SK-N-SH treated with all-trans-retinoic acid at 6 μM for 48 hours (cell line): ENCODE data around the gene SLC25A18.
"Not testable (repeated sequence)": the region's sequence is repeated elsewhere in the genome, so short reads cannot be mapped to it uniquely, and the experiment has no call there.

Experiments used
- ATAC-seq: fragments of 200-7000 bp; cut with Tn5 transposase; 3 replicates; pipeline ENCODE4 v1.9.1; 2020; ENCODE audit warnings: mild to moderate bottlenecking, moderate library complexity
- ARNTL ChIP-seq: fragments of 450-650 bp; formaldehyde crosslinking; IDR thresholded peaks from 2 replicates; pipeline ENCODE4 v1.5.0; 2020; ENCODE audit warnings: low read depth, mild to moderate bottlenecking, moderate library complexity, borderline replicate concordance
- BACH2 ChIP-seq: fragments of 250-450 bp; sonication (Bioruptor Pico); IDR thresholded peaks from 2 replicates; pipeline ENCODE4 v1.9.0; 2021; ENCODE audit warnings: mild to moderate bottlenecking, borderline replicate concordance
- CSDC2 ChIP-seq: fragments of 250-450 bp; sonication (Bioruptor Pico); IDR thresholded peaks from 2 replicates; pipeline ENCODE4 v1.5.0; 2020; ENCODE audit warnings: mild to moderate bottlenecking, moderate library complexity
- ESRRG ChIP-seq: fragments of 250-450 bp; sonication (Bioruptor Pico); IDR thresholded peaks from 2 replicates; pipeline ENCODE4 v1.6.1; 2021; ENCODE audit warnings: mild to moderate bottlenecking
- GLIS3 ChIP-seq: fragments of 250-450 bp; sonication (Bioruptor Pico); IDR thresholded peaks from 2 replicates; pipeline ENCODE4 v1.5.0; 2020; ENCODE audit warnings: mild to moderate bottlenecking, moderate library complexity
- ISL1 ChIP-seq: fragments of 250-450 bp; sonication (Bioruptor Pico); IDR thresholded peaks from 2 replicates; pipeline ENCODE4 v2.1.2; 2022; ENCODE audit warnings: mild to moderate bottlenecking, moderate library complexity
- PATZ1 ChIP-seq: fragments of 250-450 bp; sonication (Bioruptor Pico); IDR thresholded peaks from 2 replicates; pipeline ENCODE4 v1.8.0; 2020; ENCODE audit warnings: mild to moderate bottlenecking, moderate library complexity, borderline replicate concordance
- POU6F1 ChIP-seq: fragments of 250-450 bp; sonication (Bioruptor Pico); IDR thresholded peaks from 2 replicates; pipeline ENCODE4 v1.8.0; 2021; ENCODE audit warnings: low read depth, mild to moderate bottlenecking, moderate library complexity, borderline replicate concordance
- RARB ChIP-seq: fragments of 250-450 bp; sonication (Bioruptor Pico); IDR thresholded peaks from 2 replicates; pipeline ENCODE4 v1.8.0; 2021; ENCODE audit warnings: mild to moderate bottlenecking, moderate library complexity
- SNAI2 ChIP-seq: fragments of 250-450 bp; sonication (Bioruptor Pico); IDR thresholded peaks from 2 replicates; pipeline ENCODE4 v1.5.0; 2020; ENCODE audit warnings: mild to moderate bottlenecking, moderate library complexity
- TCF4 ChIP-seq: fragments of 250-450 bp; sonication (Bioruptor Pico); IDR thresholded peaks from 2 replicates; pipeline ENCODE4 v1.8.0; 2021; ENCODE audit warnings: mild to moderate bottlenecking, moderate library complexity, borderline replicate concordance
- TOX ChIP-seq: fragments of 250-450 bp; sonication (Bioruptor Pico); IDR thresholded peaks from 2 replicates; pipeline ENCODE4 v1.8.0; 2021; ENCODE audit warnings: mild to moderate bottlenecking, moderate library complexity, borderline replicate concordance
- ZC3H10 ChIP-seq: fragments of 250-450 bp; sonication (Bioruptor Pico); IDR thresholded peaks from 2 replicates; pipeline ENCODE4 v1.5.1; 2021; ENCODE audit warnings: mild to moderate bottlenecking, moderate library complexity
- ZFP3 ChIP-seq: fragments of 250-450 bp; sonication (Bioruptor Pico); IDR thresholded peaks from 2 replicates; pipeline ENCODE4 v1.5.0; 2020; ENCODE audit warnings: mild to moderate bottlenecking, moderate library complexity
- ZFP30 ChIP-seq: fragments of 450-650 bp; formaldehyde crosslinking; IDR thresholded peaks from 2 replicates; pipeline ENCODE4 v1.5.0; 2022; ENCODE audit warnings: mild to moderate bottlenecking, moderate library complexity
- ZNF565 ChIP-seq: fragments of 450-650 bp; formaldehyde crosslinking; conservative IDR thresholded peaks from 2 replicates; pipeline ENCODE4 v1.5.0; 2020; ENCODE audit warnings: low read depth, mild to moderate bottlenecking, moderate library complexity
- ZNF70 ChIP-seq: fragments of 450-650 bp; formaldehyde crosslinking; IDR thresholded peaks from 2 replicates; pipeline ENCODE4 v1.5.0; 2020; ENCODE audit warnings: mild to moderate bottlenecking, moderate library complexity
- ZNF8 ChIP-seq: fragments of 450-650 bp; formaldehyde crosslinking; IDR thresholded peaks from 2 replicates; pipeline ENCODE4 v1.5.0; 2020; ENCODE audit warnings: mild to moderate bottlenecking, moderate library complexity
- TF ChIP-seq, protein P1 (sequence below): fragments of 250-450 bp; sonication (Bioruptor Pico); IDR thresholded peaks from 2 replicates; pipeline ENCODE4 v1.5.1; 2021; ENCODE audit warnings: mild to moderate bottlenecking, moderate library complexity

Gene SLC25A18

GRCh38 chr22:17633998-17634323, 70.7 kb downstream of the SLC25A18 start (continued):
- TF ChIP-seq ZFP3 (CRISPR knock-in tag), result no peak
- TF ChIP-seq, all 23 proteins: peak for 0

DNA sequence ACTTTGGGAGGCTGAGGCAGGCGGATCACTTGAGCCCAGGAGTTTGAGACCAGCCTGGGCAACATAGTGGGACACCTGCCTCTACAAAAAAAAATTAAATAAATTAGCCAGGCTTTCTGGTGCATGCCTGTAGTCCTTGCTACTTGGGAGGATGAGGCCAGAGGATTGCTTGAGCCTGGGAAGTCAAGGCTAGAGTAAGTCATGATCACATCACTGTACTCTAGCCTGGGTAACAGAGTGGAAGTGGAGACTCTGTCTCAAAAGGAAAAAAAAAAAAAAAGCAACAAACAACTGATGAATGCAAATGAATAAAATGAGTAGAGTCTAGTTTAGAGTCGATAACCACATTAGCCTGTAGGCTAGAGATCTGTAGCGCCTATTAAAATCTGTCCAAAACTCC, 71.4 kb downstream of the SLC25A18 start:
- TF ChIP-seq PATZ1 (CRISPR knock-in tag), result no peak
- no peak for TF ChIP-seq POU6F1 (CRISPR knock-in tag)
- TF ChIP-seq ARNTL (CRISPR knock-in tag), result no peak
- TF ChIP-seq ISL1, result no peak
- no peak for TF ChIP-seq ZNF8 (CRISPR knock-in tag)
- no peak for TF ChIP-seq ZNF70 (CRISPR knock-in tag)
- no peak for TF ChIP-seq TOX (CRISPR knock-in tag)
- TF ChIP-seq ESRRG, result no peak
- TF ChIP-seq CSDC2 (CRISPR knock-in tag), result no peak
- no peak for TF ChIP-seq RARB (CRISPR knock-in tag)
- TF ChIP-seq BACH2 (CRISPR knock-in tag), result no peak
- no peak for TF ChIP-seq ZNF565 (CRISPR knock-in tag)
- TF ChIP-seq ZFP30, result no peak
- TF ChIP-seq ZC3H10, result no peak
- no peak for TF ChIP-seq TCF4
- ATAC-seq, result no peak

DNA sequence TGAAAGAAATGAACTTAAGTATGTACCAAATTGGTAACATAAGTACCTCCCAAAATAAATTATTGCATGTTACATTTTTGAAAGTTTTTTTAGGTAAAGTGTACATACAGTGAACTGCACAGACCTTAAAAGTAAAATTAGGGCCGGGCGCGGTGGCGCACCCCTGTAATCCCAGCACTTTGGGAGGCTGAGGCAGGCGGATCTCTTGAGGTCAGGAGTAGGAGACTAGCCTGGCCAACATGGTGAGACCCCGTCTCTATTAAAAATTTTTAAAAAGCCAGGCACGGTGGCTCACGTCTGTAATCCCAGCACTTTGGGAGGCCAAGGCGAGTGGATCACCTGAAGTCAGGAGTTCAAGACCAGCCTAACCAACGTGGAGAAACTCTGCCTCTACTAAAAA, 73.6 kb downstream of the SLC25A18 start:
- ATAC-seq, result not testable (repeated sequence)

GRCh38 chr22:17637490-17638181, 74.3 kb downstream of the SLC25A18 start:
- TF ChIP-seq ZNF565 (CRISPR knock-in tag) (no peak), CSDC2 (CRISPR knock-in tag) (no peak), ZNF70 (CRISPR knock-in tag) (no peak), ZC3H10 (no peak)
- peak; percentile 3; the same call in 2 of the 3 replicates for ATAC-seq

DNA sequence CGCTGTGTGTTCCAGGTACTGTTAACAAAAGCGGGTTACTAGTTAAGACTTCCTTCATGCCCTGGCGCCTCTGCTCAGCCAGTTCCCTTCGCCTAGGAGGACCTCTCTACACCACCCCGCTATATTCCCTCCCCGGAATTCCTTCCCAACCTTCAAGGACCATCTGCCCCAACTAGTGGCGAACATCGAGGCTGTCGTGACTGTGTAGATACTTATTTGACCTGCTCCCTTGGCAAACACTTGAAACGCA, 74.8 kb downstream of the SLC25A18 start:
- peak; percentile 68 for ATAC-seq
- no peak for TF ChIP-seq ZNF70 (CRISPR knock-in tag)
- no peak for TF ChIP-seq ZFP30
- TF ChIP-seq RARB (CRISPR knock-in tag), result no peak
- TF ChIP-seq ZNF8 (CRISPR knock-in tag), result no peak
- TF ChIP-seq CSDC2 (CRISPR knock-in tag), result no peak
- no peak for TF ChIP-seq ESRRG
- TF ChIP-seq GLIS3 (CRISPR knock-in tag), result no peak
- no peak for TF ChIP-seq ISL1
- TF ChIP-seq ARNTL (CRISPR knock-in tag), result no peak
- TF ChIP-seq, all 23 proteins: peak for 0

DNA sequence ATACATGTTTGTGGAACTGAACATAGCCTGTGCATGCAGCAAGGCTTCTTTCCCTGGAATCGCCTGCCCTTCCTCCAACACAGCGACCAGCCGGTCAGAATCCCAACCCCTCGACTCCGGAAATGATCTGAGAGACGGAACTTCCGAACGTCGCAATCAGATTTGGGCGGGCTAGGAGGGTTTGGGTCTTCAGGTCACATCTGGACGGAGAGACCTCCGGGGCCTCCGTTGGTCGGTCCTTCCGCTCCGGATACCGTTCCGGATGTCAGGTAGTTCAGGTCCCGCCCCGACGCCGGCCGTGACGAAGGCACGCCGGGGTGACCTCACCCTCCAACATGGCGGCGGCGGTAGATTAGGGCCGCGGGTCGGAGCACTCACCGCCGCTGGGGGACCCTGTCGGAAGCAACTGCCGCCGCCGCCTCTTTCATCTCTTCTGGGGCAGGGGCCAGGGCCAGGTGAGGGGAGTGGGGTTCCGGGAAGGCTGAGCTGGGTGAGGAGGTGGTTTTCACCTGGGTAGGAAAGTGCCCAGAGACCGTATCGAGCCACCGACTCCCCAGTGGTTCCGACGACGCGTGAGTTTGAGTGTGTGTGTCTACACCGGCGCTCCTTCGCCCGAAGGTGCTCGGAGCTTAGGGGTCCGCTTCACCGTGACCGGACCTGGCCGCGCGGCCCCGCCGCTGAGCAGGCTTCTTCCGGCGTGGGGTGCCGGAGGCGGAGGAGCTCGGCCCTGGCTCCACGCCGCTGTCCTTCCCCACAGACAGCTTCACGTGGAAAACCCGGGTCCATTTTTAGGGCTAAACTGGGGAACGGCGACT, 75.3 kb downstream of the SLC25A18 start, which contains the start of gene BCL2L13:
TSS of gene BCL2L13 (plus strand) at position 326 of the 815 bp plus-strand sequence. CDS start 16,955 bp downstream, outside the sequence.
- peak; percentile 94 for ATAC-seq
- peak; percentile 54; the same call in 1 of the 2 replicates for TF ChIP-seq TCF4
- TF ChIP-seq SNAI2 (CRISPR knock-in tag), result no peak
- no peak for TF ChIP-seq ZFP3 (CRISPR knock-in tag)
- TF ChIP-seq ZNF565 (CRISPR knock-in tag), result no peak
- TF ChIP-seq ZNF70 (CRISPR knock-in tag), result 0 out of 2 replicates have a peak, but pooled peaks have one; percentile 17
- no peak for TF ChIP-seq ZNF8 (CRISPR knock-in tag)
- no peak for TF ChIP-seq ISL1
- TF ChIP-seq, all 23 proteins: peak for 2

DNA sequence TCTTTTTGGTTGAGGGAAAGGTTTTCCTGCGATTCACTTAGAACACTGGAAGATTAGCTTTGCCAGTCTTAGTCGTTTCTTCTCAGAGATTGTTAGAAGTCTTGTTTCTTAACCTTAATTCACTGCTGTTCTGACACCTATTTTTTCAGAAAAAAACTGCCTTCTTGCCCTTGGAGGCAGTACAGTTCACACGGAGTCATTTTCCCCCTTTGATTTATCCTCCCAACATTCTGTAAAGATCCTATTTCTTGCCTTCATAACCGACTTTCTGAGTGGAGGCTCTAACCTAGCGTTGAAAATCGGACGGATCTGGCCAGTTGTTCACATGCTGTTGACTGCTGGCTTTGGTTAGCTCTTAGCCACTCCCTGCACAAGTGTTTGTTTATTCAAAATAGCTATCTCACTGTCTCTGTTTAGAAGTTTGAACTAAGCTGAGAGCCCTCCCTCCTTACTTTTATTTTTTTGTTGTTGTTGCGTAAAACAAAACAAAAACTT, 76.0 kb downstream of the SLC25A18 start:
- ATAC-seq, result peak; percentile 69
- TF ChIP-seq ZC3H10 (no peak), SNAI2 (CRISPR knock-in tag) (no peak), ZFP30 (no peak), ISL1 (no peak), ZNF565 (CRISPR knock-in tag) (no peak), POU6F1 (CRISPR knock-in tag) (no peak)
- TF ChIP-seq, protein P1, sequence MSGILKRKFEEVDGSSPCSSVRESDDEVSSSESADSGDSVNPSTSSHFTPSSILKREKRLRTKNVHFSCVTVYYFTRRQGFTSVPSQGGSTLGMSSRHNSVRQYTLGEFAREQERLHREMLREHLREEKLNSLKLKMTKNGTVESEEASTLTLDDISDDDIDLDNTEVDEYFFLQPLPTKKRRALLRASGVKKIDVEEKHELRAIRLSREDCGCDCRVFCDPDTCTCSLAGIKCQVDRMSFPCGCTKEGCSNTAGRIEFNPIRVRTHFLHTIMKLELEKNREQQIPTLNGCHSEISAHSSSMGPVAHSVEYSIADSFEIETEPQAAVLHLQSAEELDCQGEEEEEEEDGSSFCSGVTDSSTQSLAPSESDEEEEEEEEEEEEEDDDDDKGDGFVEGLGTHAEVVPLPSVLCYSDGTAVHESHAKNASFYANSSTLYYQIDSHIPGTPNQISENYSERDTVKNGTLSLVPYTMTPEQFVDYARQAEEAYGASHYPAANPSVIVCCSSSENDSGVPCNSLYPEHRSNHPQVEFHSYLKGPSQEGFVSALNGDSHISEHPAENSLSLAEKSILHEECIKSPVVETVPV (CRISPR knock-in tag), result no peak
